Glutamatergic neuron (in vitro differentiated cells): Measurements from ENCODE around the gene DARS1. TPM values are rescaled to one million over a fixed set of nuclear protein-coding genes. Genes with fewer than 3 reads are reported as not detected.

Experiments used
- DNase-seq: peaks from one replicate; pipeline ENCODE4 v3.0.0; 2022
- H3K27ac Mint-ChIP-seq: one replicate; pipeline ENCODE4 v1.8.0; 2020; ENCODE audit warnings: mild to moderate bottlenecking, mixed read lengths, inconsistent platforms; ENCODE audit not compliant: unreplicated experiment
- H3K27me3 Mint-ChIP-seq: one replicate; pipeline ENCODE4 v1.8.0; 2020; ENCODE audit warnings: mild to moderate bottlenecking, moderate library complexity, mixed read lengths, inconsistent platforms; ENCODE audit not compliant: unreplicated experiment
- H3K36me3 Mint-ChIP-seq: one replicate; pipeline ENCODE4 v1.8.0; 2020; ENCODE audit warnings: mild to moderate bottlenecking, mixed read lengths, inconsistent platforms; ENCODE audit not compliant: unreplicated experiment
- H3K4me1 Mint-ChIP-seq: one replicate; pipeline ENCODE4 v1.8.0; 2020; ENCODE audit warnings: mild to moderate bottlenecking, low read depth, mixed read lengths, inconsistent platforms; ENCODE audit not compliant: unreplicated experiment
- H3K4me3 Mint-ChIP-seq: one replicate; pipeline ENCODE4 v1.8.0; 2020; ENCODE audit warnings: mild to moderate bottlenecking, mixed read lengths, inconsistent platforms; ENCODE audit not compliant: unreplicated experiment
- H3K9me3 Mint-ChIP-seq: one replicate; pipeline ENCODE4 v1.8.0; 2020; ENCODE audit warnings: mild to moderate bottlenecking, moderate library complexity, mixed read lengths, inconsistent platforms; ENCODE audit not compliant: unreplicated experiment
- CTCF ChIP-seq: fragments of 200-600 bp; sonication (generic); IDR thresholded peaks from one replicate; pipeline ENCODE4 v1.5.0; 2021; ENCODE audit not compliant: partially characterized antibody, unreplicated experiment
- total RNA-seq: library from RNA; stranded (reverse); fragmentation: NEBNext Ultra II Directional; extraction: Animal tissue kit (Norgen Biotek cat#: 25700); gene quantifications from one replicate; pipeline ENCODE4 v1.2.1, GENCODE V29; 2021; ENCODE audit not compliant: unreplicated experiment

DARS1 gene
- total RNA-seq, 1 donor from 2014 or later: 41.0 TPM

GRCh38 chr2:135914485-135914884 is 70.9 kb downstream of the DARS1 start:
- no peaks in the 10 kb centered on the region for H3K36me3 Mint-ChIP-seq
- H3K4me1 Mint-ChIP-seq: peaks cover 5% of the 10 kb centered on the region
- H3K4me3 Mint-ChIP-seq: no peak overlapping the region
- no peaks in the 10 kb centered on the region for H3K27me3 Mint-ChIP-seq
- DNase-seq: no peak
- TF ChIP-seq CTCF: no peak
- H3K9me3 Mint-ChIP-seq: no peaks in the 10 kb centered on the region
- no peak overlapping the region for H3K27ac Mint-ChIP-seq

- Mint-ChIP-seq H3K4me1 (peaks cover 5% of the 10 kb centered on the region), H3K9me3 (no peaks in the 10 kb centered on the region), H3K36me3 (no peaks in the 10 kb centered on the region), H3K27me3 (no peaks in the 10 kb centered on the region), H3K27ac (no peak overlapping the region), H3K4me3 (no peak overlapping the region)
- no peak for DNase-seq
- peak; percentile 93 for TF ChIP-seq CTCF
Observed at GRCh38 chr2:135913727-135914365, 71.6 kb downstream of the DARS1 start.

DNA sequence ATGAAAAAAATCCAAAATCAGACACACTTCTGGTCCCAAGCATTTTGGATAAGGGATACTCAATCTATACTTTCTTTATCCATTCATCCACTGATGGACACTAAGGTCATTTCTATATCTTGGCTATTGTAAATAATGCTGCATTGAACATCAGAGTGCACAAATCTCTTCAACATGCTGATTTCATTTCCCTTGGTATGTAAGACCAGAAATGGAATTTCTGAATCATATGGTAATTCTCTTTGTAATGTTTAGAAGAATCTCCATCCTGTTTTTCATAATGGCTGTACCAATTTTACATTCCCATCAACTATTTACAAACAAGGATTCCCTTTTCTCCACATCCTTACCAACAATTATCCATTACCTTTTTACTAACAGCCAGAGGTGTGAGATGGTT is 75.5 kb downstream of the DARS1 start:
- Mint-ChIP-seq H3K9me3 (no peaks in the 10 kb centered on the region), H3K27me3 (no peaks in the 10 kb centered on the region), H3K4me3 (no peak overlapping the region), H3K27ac (no peak overlapping the region), H3K36me3 (no peaks in the 10 kb centered on the region), H3K4me1 (peaks cover 2% of the 10 kb centered on the region)
- no peak for DNase-seq
- no peak for TF ChIP-seq CTCF

DNA sequence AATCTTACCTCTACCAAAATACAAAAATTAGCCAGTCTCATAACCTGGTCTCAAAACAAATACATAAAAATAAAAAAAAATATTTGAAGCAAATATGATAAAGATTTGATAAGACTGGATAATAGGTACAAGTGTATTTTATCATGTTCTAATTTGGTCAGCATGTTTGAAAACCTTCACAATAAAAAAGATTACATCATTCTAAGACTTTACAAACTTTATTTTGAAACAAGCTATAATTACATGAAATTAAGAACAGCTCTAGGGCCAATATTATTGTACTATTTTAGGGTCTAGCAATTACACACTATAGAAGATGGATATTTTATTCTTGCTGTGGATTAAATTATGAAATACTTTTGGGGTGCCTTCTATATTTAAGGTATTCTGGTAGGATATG is 79.7 kb downstream of the DARS1 start:
- H3K27me3 Mint-ChIP-seq: peaks cover 1% of the 10 kb centered on the region
- TF ChIP-seq CTCF: no peak

DNA sequence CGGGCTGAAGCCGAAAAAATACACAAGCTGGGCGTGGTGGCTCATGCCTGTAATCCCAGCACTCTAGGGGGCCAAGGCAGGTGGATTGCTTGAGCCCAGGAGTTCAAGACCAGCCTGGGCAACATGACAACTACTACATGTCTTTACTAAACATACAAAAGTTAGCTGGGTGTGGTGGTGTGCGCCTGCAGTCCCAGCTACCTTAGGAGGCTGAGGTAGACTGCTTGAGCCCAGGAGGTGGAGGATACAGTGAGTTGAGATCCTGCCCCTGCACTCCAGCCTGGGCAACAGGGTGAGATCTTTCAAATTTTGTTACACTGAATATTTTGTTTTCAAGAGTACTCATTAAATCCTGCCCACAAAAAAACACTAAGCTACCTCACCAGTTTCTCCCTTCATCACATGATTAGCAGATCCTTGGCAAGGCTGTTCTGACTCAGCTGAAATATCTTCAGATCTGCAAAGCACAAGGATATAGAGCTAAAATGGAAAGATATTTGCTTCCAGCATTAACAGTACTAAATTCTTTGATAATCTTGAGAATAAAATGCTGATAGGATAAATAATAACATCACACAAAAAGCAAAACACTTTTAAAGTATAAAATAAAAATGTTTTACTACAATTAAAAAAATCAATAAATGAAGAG is 81.0 kb downstream of the DARS1 start:
- Mint-ChIP-seq H3K27me3 (peaks cover 1% of the 10 kb centered on the region), H3K4me3 (no peak overlapping the region), H3K4me1 (peaks cover 3% of the 10 kb centered on the region), H3K9me3 (no peaks in the 10 kb centered on the region), H3K36me3 (no peaks in the 10 kb centered on the region), H3K27ac (no peak overlapping the region)
- TF ChIP-seq CTCF: no peak
- no peak for DNase-seq

More for the DNA sequence above, 79.7 kb downstream of the DARS1 start:
- no peak for DNase-seq
- Mint-ChIP-seq H3K27ac (no peak overlapping the region), H3K9me3 (no peaks in the 10 kb centered on the region), H3K36me3 (no peaks in the 10 kb centered on the region), H3K4me3 (no peak overlapping the region), H3K4me1 (no peaks in the 10 kb centered on the region)
